Muscle layer of duodenum (tissue), 2 donors: ENCODE results near the gene INSR.

Experiments used
- H3K27ac ChIP-seq: one replicate; pipeline ENCODE4 v1.7.0; 2013; ENCODE audit warnings: mild to moderate bottlenecking, low read length
- H3K27me3 ChIP-seq: one replicate; pipeline ENCODE4 v1.7.0; 2013; ENCODE audit warnings: low read depth, mild to moderate bottlenecking, control low read depth, low read length
- H3K36me3 ChIP-seq, 2 donors: one replicate each; pipeline ENCODE4 v1.7.0; 2013; ENCODE audit warnings: low read length in 2 of 2, control low read depth in 1 of 2, mild to moderate bottlenecking in 1 of 2; ENCODE audit not compliant: insufficient read depth in 2 of 2, control insufficient read depth in 1 of 2
- H3K4me1 ChIP-seq, 2 donors: one replicate each; pipeline ENCODE4 v1.7.0; 2013; ENCODE audit warnings: low read length in 2 of 2, mild to moderate bottlenecking in 2 of 2, control low read depth in 1 of 2, moderate library complexity in 1 of 2; ENCODE audit not compliant: insufficient read depth in 2 of 2, control insufficient read depth in 1 of 2
- H3K4me3 ChIP-seq, 2 donors: one replicate each; pipeline ENCODE4 v1.7.0; 2013; ENCODE audit warnings: low read length in 2 of 2, low read depth in 1 of 2, mild to moderate bottlenecking in 1 of 2
- H3K9me3 ChIP-seq, 2 donors: one replicate each; pipeline ENCODE4 v1.7.0; 2013; ENCODE audit warnings: low read length in 2 of 2, control low read depth in 1 of 2, mild to moderate bottlenecking in 1 of 2; ENCODE audit not compliant: control insufficient read depth in 1 of 2
- donor health status: healthy.

INSR gene

GRCh38 chr19:7266832-7267231 lies 27.4 kb downstream of the INSR start:
- Histone ChIP-seq H3K27me3 (no peaks in the 10 kb centered on the region), H3K9me3 (no peaks in the 10 kb centered on the region), H3K4me1 (peaks cover 0 to 17% of the 10 kb centered on the region in 2 donors), H3K27ac (no peak overlapping the region), H3K36me3 (peaks cover 14 to 15% of the 10 kb centered on the region in 2 donors), H3K4me3 (no peak overlapping the region)

- peaks cover 14 to 15% of the 10 kb centered on the region in 2 donors for H3K36me3 ChIP-seq
- no peak overlapping the region for H3K27ac ChIP-seq
- H3K4me1 ChIP-seq = peaks cover 0 to 21% of the 10 kb centered on the region in 2 donors
- H3K9me3 ChIP-seq = no peaks in the 10 kb centered on the region
- no peak overlapping the region for H3K4me3 ChIP-seq
- H3K27me3 ChIP-seq = no peaks in the 10 kb centered on the region
Measured at GRCh38 chr19:7265963-7266362, 28.3 kb downstream of the INSR start.

- Histone ChIP-seq H3K27me3 (no peaks in the 10 kb centered on the region), H3K36me3 (peaks cover 14 to 15% of the 10 kb centered on the region in 2 donors), H3K4me3 (no peak overlapping the region), H3K9me3 (no peaks in the 10 kb centered on the region), H3K27ac (no peak overlapping the region), H3K4me1 (peaks cover 0 to 21% of the 10 kb centered on the region in 2 donors)
Measured at GRCh38 chr19:7264858-7265257, 29.4 kb downstream of the INSR start.

GRCh38 chr19:7263521-7263920 lies 30.7 kb downstream of the INSR start:
- H3K36me3 ChIP-seq = peaks cover 14 to 15% of the 10 kb centered on the region in 2 donors
- no peak overlapping the region for H3K27ac ChIP-seq
- H3K27me3 ChIP-seq = no peaks in the 10 kb centered on the region
- peaks cover 0 to 21% of the 10 kb centered on the region in 2 donors for H3K4me1 ChIP-seq
- H3K4me3 ChIP-seq = no peak overlapping the region
- no peaks in the 10 kb centered on the region for H3K9me3 ChIP-seq

GRCh38 chr19:7263066-7263465 lies 31.1 kb downstream of the INSR start:
- Histone ChIP-seq H3K4me1 (peaks cover 0 to 21% of the 10 kb centered on the region in 2 donors), H3K9me3 (no peaks in the 10 kb centered on the region), H3K27ac (no peak overlapping the region), H3K27me3 (no peaks in the 10 kb centered on the region), H3K36me3 (peaks cover 14 to 15% of the 10 kb centered on the region in 2 donors), H3K4me3 (no peak overlapping the region)

- Histone ChIP-seq H3K9me3 (no peaks in the 10 kb centered on the region), H3K36me3 (peaks cover 10% of the 10 kb centered on the region in 2 donors), H3K27ac (no peak overlapping the region), H3K4me1 (peaks cover 0 to 25% of the 10 kb centered on the region in 2 donors), H3K4me3 (no peak overlapping the region), H3K27me3 (no peaks in the 10 kb centered on the region)
Measured at GRCh38 chr19:7262470-7262869, 31.7 kb downstream of the INSR start.

- Histone ChIP-seq H3K36me3 (no peaks in the 10 kb centered on the region), H3K9me3 (no peaks in the 10 kb centered on the region), H3K27ac (no peak overlapping the region), H3K27me3 (no peaks in the 10 kb centered on the region), H3K4me1 (peaks cover 0 to 25% of the 10 kb centered on the region in 2 donors), H3K4me3 (no peak overlapping the region)
Measured at GRCh38 chr19:7260161-7260560, 34.1 kb downstream of the INSR start.

GRCh38 chr19:7258840-7259395 lies 35.3 kb downstream of the INSR start:
- no peak overlapping the region for H3K27ac ChIP-seq
- no peaks in the 10 kb centered on the region for H3K36me3 ChIP-seq
- no peaks in the 10 kb centered on the region for H3K9me3 ChIP-seq
- no peaks in the 10 kb centered on the region for H3K27me3 ChIP-seq
- H3K4me3 ChIP-seq = no peak overlapping the region
- peaks cover 0 to 25% of the 10 kb centered on the region in 2 donors for H3K4me1 ChIP-seq

- Histone ChIP-seq H3K27me3 (no peaks in the 10 kb centered on the region), H3K4me1 (peaks cover 0 to 22% of the 10 kb centered on the region in 2 donors), H3K9me3 (no peaks in the 10 kb centered on the region), H3K27ac (no peak overlapping the region), H3K4me3 (no peak overlapping the region), H3K36me3 (no peaks in the 10 kb centered on the region)
Measured at GRCh38 chr19:7258041-7258839, 36.0 kb downstream of the INSR start.

GRCh38 chr19:7257148-7258040 lies 36.8 kb downstream of the INSR start:
- Histone ChIP-seq H3K36me3 (no peaks in the 10 kb centered on the region), H3K4me1 (peaks cover 0 to 13% of the 10 kb centered on the region in 2 donors), H3K4me3 (no peak overlapping the region), H3K27me3 (no peaks in the 10 kb centered on the region), H3K27ac (no peak overlapping the region), H3K9me3 (no peaks in the 10 kb centered on the region)

GRCh38 chr19:7255631-7256030 lies 38.6 kb downstream of the INSR start:
- Histone ChIP-seq H3K27me3 (no peaks in the 10 kb centered on the region), H3K4me1 (peaks cover 0 to 5% of the 10 kb centered on the region in 2 donors), H3K36me3 (no peaks in the 10 kb centered on the region), H3K27ac (no peak overlapping the region), H3K4me3 (no peak overlapping the region), H3K9me3 (no peaks in the 10 kb centered on the region)
